GM21528 (cell line): ENCODE results near the gene NUP210L.
A peak's percentile ranks its signal among the peaks of the same experiment; 100 is the strongest.
"Not testable (repeated sequence)": the region's sequence is repeated elsewhere in the genome, so short reads cannot be mapped to it uniquely, and the experiment has no call there.

Experiments used
- ATAC-seq: cut with Tn5 transposase; IDR thresholded peaks from one replicate; pipeline ENCODE4 v1.9.1; 2021; ENCODE audit warnings: mild to moderate bottlenecking, moderate library complexity; ENCODE audit not compliant: unreplicated experiment, low FRiP score

The NUP210L gene

GRCh38 chr1:154171223-154171583 lies 16.3 kb upstream of the NUP210L start:
- no peak for ATAC-seq

GRCh38 chr1:154170547-154171222 lies 15.8 kb upstream of the NUP210L start:
- ATAC-seq: no peak

GRCh38 chr1:154167461-154167860 lies 12.6 kb upstream of the NUP210L start:
- ATAC-seq: no peak

- ATAC-seq: no peak
Measured at GRCh38 chr1:154166207-154166606, 11.3 kb upstream of the NUP210L start.

GRCh38 chr1:154159554-154159953 lies 4.7 kb upstream of the NUP210L start:
- no peak for ATAC-seq

GRCh38 chr1:154158307-154159125 lies 3.6 kb upstream of the NUP210L start:
- ATAC-seq: no peak

- ATAC-seq: peak; percentile 71
Measured at GRCh38 chr1:154157520-154158306, 2.8 kb upstream of the NUP210L start.

GRCh38 chr1:154155251-154155650 lies 378 bp upstream of the NUP210L start:
- no peak for ATAC-seq

- no peak for ATAC-seq
Measured at GRCh38 chr1:154154053-154154452, 820 bp downstream of the NUP210L start.

- ATAC-seq: no peak
Measured at GRCh38 chr1:154151311-154151710, 3.6 kb downstream of the NUP210L start.

GRCh38 chr1:154148807-154149206 lies 6.1 kb downstream of the NUP210L start:
- ATAC-seq: no peak

GRCh38 chr1:154147505-154147904 lies 7.4 kb downstream of the NUP210L start:
- ATAC-seq: not testable (repeated sequence)

- ATAC-seq: no peak
Measured at GRCh38 chr1:154145986-154146385, 8.9 kb downstream of the NUP210L start.

GRCh38 chr1:154142358-154142757 lies 12.5 kb downstream of the NUP210L start:
- no peak for ATAC-seq

GRCh38 chr1:154141240-154141639 lies 13.6 kb downstream of the NUP210L start:
- no peak for ATAC-seq

- ATAC-seq: no peak
Measured at GRCh38 chr1:154137888-154138287, 17.0 kb downstream of the NUP210L start.

GRCh38 chr1:154133256-154133655 lies 21.6 kb downstream of the NUP210L start:
- ATAC-seq: no peak

- ATAC-seq: no peak
Measured at GRCh38 chr1:154129391-154129970, 25.4 kb downstream of the NUP210L start.

GRCh38 chr1:154123205-154123604 lies 31.7 kb downstream of the NUP210L start:
- not testable (repeated sequence) for ATAC-seq

- no peak for ATAC-seq
Measured at GRCh38 chr1:154117642-154118041, 37.2 kb downstream of the NUP210L start.

- ATAC-seq: no peak
Measured at GRCh38 chr1:154115180-154115579, 39.7 kb downstream of the NUP210L start.
